ENCODE data around the gene MANSC1.

DNA sequence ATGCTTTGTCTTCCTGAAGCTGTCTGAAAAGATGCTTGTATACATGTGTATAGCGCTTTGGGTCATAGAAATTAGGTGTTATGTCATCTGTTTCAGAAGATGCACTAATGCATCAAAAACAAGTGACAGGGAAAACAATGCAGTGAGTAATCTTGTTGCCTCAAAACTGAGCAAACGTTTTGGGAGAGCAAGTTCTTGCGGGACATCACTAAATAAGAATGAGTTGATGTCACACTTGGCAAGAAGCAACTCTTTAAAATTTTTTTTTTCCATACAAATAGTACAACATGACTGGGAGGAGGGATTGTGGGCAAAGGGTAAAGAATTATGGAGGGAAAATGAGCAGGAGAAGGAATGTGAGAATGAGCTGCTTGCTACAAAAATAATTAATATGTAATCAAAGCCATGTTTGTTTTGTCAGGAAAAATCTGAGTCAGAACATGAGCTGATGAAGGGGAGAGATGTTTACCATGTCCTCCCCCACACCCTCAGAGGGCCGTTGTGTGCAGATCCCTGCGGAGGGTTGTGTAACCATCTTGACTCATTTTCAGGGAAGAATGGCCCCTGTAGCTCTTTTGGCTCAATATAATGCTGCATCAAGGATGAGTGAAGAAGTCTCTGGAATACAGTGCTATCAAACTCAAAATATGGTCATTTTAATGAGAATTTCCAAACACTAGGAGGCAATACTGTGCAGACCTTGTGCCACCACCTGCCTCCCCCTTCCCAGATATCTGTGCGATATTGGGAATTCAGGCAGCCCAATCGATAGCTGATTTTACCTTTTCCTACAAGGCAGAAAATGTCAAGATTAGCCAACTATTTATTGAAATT is 48.2 kb upstream of the MANSC1 start:
- TF ChIP-seq, protein P1, sequence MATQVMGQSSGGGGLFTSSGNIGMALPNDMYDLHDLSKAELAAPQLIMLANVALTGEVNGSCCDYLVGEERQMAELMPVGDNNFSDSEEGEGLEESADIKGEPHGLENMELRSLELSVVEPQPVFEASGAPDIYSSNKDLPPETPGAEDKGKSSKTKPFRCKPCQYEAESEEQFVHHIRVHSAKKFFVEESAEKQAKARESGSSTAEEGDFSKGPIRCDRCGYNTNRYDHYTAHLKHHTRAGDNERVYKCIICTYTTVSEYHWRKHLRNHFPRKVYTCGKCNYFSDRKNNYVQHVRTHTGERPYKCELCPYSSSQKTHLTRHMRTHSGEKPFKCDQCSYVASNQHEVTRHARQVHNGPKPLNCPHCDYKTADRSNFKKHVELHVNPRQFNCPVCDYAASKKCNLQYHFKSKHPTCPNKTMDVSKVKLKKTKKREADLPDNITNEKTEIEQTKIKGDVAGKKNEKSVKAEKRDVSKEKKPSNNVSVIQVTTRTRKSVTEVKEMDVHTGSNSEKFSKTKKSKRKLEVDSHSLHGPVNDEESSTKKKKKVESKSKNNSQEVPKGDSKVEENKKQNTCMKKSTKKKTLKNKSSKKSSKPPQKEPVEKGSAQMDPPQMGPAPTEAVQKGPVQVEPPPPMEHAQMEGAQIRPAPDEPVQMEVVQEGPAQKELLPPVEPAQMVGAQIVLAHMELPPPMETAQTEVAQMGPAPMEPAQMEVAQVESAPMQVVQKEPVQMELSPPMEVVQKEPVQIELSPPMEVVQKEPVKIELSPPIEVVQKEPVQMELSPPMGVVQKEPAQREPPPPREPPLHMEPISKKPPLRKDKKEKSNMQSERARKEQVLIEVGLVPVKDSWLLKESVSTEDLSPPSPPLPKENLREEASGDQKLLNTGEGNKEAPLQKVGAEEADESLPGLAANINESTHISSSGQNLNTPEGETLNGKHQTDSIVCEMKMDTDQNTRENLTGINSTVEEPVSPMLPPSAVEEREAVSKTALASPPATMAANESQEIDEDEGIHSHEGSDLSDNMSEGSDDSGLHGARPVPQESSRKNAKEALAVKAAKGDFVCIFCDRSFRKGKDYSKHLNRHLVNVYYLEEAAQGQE (IDR thresholded peaks at IDR 0.05; ENCODE audit: insufficient replicate concordance, low read depth): no peak
- TF ChIP-seq, protein P2, sequence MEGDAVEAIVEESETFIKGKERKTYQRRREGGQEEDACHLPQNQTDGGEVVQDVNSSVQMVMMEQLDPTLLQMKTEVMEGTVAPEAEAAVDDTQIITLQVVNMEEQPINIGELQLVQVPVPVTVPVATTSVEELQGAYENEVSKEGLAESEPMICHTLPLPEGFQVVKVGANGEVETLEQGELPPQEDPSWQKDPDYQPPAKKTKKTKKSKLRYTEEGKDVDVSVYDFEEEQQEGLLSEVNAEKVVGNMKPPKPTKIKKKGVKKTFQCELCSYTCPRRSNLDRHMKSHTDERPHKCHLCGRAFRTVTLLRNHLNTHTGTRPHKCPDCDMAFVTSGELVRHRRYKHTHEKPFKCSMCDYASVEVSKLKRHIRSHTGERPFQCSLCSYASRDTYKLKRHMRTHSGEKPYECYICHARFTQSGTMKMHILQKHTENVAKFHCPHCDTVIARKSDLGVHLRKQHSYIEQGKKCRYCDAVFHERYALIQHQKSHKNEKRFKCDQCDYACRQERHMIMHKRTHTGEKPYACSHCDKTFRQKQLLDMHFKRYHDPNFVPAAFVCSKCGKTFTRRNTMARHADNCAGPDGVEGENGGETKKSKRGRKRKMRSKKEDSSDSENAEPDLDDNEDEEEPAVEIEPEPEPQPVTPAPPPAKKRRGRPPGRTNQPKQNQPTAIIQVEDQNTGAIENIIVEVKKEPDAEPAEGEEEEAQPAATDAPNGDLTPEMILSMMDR (IDR thresholded peaks at IDR 0.05; ENCODE audit: insufficient read depth, low read length): no peak
